RPMI8226 (cell line): Measurements from ENCODE around the gene HTRA1.

Experiments used
- DNase-seq: peaks from one replicate; pipeline ENCODE4 v3.0.0-alpha.2; 2015

Gene HTRA1

DNA sequence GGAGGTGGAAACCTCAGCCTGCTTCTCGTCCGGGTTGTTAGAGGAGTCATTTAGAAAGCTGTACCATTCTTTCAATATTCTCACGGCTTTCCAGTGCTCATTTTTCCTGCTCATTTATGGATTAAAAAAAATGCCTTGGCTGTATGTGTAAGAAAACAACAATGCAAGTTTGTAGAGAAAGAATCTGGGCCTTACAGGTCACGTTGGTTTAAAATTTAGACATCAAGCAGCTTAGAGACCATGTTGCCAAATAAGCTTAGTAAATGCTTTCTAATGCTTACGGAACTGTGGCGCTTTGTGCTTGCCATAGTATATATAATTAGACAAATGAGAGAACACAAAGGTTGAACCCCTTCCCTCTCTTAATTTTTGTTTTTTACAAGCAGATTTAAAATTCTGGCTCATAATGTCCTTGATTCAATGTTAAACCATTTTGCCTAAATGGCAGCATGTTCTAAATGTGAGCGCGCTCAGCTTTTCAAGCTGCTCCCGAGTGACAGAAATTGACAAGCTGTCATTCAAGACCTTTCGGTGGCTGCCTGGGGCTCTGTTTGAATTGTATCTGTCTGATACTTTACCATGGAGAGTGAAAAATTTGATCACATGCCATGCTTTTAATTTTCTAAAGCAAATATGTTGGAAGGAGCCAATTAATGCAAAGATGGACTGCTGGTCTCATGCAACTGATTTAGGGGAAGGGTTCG is 5.8 kb upstream of the HTRA1 start:
- DNase-seq: no peak

DNA sequence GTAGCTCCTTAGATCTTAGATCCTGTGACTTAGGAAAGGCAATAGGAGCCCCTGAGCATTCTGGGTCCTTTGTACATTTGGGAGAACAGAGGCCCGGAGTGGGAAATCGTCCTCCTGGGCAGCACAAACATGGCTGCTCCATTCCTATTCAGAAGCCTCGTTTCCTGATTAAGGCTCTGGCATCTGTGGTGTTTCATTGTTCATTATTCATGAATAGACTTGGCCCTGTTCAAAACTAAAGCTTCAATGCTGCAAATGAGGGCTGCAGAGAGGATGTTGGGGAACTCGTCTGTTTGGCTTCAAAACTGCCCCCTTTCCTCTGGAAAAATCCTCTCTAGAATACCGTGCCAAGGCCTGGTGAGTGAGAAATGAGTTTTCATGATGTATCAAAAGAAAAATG is 3.4 kb upstream of the HTRA1 start:
- no peak for DNase-seq

DNA sequence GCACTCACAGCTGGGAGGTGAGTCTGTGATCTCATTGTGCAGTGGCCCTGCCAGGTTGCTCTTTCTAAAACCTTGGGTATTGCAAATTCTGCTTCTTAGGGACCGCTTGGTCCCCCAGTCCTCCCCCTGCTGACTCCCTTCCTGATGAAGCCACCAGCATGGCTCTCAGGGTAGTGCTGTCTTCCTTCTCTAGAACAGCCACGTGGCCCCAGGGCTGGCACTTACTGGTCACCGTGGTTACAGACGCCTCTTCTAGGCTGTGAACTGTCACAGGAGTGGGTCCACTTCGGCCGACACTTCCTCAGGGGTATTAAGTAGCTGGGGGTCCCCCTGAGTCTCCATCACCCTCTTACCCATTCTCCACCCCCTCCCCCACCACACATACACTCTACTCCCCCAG is 2.7 kb upstream of the HTRA1 start:
- DNase-seq: no peak

DNA sequence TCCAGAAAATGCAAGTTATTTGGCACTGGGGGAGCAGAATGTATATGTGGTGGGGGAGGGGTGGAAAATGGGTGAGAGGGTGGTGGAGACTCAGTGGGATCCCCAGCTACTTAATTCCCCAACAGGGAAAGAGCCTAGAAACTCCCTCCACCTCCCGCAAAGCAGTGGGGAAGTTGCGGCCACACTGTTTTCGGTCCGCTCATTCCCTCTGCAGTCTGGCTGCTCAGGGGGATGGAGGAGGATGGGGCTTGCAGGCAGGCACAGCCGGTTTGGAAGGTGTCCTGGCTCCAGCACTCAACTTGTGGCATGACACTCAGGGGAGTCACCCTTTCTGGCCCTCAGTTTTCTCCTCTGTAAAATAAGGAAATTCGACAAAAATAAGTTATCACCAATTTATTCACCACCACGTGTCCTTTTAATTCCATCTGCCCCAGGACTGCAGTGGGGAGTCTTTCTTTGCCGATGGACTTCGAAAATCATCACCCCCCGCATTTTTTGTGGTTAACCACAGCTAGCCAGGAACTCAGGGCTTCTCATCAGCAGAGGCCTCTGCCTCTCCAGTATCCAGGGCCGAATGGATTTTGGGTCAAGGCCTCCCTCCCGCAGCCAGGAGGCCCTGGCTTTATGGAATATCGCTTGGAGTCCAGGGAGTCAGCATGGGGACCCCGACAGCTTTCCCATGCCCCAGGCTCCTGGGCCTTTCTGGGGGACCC is 1.6 kb upstream of the HTRA1 start:
- DNase-seq: no peak

DNA sequence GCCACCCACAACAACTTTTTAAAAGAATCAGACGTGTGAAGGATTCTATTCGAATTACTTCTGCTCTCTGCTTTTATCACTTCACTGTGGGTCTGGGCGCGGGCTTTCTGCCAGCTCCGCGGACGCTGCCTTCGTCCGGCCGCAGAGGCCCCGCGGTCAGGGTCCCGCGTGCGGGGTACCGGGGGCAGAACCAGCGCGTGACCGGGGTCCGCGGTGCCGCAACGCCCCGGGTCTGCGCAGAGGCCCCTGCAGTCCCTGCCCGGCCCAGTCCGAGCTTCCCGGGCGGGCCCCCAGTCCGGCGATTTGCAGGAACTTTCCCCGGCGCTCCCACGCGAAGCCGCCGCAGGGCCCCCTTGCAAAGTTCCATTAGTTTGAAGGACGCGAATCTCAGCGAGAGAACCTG is 461 bp upstream of the HTRA1 start:
- no peak for DNase-seq

DNA sequence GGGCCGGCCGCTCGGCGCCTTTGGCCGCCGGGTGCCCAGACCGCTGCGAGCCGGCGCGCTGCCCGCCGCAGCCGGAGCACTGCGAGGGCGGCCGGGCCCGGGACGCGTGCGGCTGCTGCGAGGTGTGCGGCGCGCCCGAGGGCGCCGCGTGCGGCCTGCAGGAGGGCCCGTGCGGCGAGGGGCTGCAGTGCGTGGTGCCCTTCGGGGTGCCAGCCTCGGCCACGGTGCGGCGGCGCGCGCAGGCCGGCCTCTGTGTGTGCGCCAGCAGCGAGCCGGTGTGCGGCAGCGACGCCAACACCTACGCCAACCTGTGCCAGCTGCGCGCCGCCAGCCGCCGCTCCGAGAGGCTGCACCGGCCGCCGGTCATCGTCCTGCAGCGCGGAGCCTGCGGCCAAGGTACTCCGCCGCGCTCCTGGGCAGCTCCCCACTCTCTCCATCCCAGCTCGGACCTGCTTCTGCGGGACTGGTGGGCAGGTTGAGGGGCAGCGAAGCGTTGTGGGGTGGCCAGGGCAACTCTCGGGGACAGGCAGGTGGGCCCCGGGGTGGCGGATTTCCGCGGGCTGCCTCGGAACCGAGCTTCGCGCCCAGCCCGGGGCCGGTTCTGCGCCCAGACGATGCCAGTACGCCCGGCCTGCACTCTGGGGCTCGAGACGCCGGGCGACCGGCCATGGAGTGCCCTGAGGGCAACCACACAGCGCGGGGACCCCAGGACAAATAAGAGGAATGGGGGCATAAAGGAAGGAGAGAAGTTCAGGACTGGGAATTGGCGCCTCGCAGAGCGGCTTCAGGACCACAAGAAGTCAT is 578 bp downstream of the HTRA1 start:
- no peak for DNase-seq

DNA sequence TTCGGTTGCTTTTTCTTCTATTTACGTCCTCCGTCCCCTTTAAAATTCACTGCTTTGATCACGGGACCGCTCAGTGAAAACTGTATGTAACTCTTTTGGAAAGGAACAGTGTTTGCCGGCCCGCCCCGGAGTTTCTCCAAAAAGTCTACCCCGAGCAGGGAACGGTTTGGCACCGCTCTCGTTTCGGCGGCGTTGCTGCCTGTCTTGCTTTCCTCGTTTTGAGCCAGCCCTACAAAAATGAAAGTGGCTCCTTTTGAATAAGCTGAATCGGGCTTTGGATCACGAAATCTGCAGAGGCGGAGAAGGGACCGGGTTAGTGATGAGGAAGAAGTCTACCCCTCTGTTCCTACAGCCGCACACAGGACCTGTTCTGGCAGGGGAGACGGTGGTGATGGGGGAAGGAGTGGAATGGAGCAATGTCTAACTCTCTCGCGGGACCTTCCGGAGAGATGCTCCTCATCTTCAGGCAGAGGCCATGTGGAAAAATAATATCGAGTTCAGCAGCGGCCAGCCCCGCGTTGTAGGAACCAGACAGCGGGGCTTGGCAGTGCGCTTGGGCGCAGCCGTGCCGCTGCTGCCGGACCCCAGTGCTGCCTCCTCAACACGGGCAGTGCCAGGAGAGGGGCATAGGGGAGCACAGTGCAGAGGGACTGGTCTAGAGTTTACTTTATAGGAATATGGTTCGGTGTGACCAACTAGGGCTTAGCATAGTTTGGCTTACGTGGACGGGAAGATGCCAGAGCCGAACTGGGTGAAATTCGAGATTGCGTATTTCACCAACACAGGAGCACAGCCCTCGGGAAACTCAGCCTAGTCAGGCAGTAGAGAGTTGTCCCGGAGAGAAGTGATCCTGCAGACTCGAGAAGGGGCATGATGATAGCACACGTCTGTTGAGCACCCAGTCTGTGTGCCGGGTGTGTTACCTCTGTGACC is 1.4 kb downstream of the HTRA1 start:
- DNase-seq: no peak

DNA sequence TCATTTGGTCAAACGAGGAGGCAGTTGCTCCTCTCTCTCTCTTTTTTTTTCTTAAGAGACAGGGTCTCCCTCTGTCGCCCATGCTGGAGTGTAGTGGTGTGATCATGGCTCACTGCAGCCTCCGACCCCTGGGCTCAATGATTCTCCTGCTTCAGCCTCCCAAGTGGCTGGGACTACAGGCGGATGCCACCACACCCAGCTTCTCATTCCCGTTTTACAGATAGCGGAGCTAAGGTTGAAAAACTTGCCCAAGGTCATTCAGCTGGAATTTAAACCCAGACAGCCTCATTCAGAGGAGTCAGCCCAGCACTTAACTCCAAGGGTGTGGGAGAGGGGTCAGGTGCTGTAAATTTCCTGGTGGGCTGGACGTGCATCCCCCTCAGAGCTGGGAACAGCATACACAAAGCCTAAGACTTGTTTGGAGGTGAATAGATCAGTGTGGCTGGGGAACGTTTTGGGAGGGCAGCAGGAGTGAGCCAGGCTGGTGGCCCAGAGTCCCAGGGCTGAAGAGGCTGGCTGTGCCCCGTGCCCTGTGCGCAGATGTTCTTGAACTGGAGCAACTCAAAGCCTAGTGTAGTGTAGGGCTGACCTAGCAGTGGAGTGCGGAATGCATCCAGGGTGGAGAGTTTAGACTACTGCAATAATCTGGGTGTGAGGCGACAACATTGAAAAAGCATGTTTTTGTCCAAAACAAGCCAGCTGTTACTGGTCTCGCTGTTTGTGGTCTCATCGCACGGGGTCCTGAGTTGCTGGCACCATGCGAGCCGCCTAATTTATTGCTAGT is 2.3 kb downstream of the HTRA1 start:
- no peak for DNase-seq

DNA sequence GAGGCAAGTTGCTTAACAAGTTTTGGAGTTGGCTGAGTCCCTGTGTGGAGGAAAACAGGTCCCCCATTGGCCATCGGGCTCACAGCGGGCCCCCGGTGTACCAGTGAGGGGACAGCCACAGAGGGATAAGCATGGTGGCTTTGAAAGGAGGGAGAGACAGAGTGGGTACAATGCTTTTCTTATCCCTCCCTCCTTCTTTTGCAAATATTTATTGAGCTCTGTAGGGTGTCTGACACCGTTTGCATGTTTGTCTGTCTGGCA is 2.8 kb downstream of the HTRA1 start:
- no peak for DNase-seq

DNA sequence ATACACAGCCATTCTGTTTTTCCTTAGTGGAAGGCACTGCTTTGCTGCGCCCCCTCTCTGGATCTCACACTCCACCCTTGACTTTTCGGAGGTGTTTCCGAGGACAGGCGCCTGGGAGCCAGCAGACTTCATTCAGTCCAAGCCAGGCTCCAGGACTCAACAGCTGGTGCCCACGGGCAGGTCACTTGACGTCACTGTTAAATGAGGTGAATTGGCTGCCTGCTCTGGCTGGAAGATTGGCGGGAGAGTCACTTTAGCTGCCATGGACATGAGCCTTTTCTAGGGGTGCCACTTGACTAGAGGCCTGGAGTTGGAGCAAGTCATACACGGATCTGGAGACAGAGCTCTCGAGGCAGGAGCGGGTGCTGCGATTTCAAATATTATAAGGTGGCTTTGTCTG is 3.2 kb downstream of the HTRA1 start:
- no peak for DNase-seq

DNA sequence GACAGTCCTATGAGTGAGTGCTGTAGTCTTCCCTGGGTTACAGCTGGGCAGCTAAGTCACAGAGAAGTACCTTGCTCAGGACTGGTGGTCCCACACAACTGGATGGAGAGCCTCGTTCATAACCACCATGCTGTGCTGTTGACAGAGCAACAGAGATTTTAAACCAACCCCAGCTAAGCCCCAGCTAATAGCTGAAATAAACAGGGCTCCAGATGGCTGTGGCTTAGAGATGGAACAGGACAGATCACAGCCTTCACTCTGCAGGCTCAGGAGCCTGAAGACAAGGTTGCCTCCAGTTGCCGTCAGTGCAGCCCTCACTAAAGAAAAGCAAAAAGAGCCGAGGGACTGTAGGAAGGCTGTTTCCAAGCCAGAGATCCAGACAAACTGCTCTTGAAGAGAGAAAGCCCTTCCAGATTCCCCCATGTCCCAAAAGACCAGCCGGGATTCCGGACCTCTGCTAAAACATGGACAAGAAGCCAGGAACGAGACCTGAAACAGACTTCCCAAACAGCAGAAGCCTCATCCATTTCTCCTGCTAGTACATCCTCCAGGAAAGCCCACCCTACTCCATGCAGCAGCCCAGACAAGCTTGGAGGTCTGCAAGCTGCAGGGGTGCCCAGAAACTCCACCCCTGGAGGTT is 4.2 kb downstream of the HTRA1 start:
- DNase-seq: no peak

DNA sequence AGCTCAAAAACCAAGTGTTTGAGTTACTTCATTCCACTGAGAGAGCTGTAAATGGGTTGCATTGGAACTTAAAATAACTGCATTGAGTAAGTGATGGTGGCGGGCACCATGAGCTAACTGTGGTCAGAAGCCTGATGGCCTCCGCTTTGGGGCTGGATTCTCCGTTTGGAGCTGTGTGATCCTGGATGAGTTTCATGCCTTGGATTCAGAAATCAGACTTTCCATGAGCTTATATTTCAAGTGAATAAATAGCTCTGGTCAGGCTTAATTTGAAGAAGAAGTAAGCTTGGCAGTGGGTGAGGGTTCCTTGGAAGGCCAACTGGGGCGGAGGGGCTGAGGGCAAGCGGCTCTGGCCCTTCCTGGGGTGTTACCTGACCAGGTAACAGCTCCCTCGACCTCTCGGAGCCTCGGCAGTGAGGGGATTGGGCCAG is 5.6 kb downstream of the HTRA1 start:
- no peak for DNase-seq

DNA sequence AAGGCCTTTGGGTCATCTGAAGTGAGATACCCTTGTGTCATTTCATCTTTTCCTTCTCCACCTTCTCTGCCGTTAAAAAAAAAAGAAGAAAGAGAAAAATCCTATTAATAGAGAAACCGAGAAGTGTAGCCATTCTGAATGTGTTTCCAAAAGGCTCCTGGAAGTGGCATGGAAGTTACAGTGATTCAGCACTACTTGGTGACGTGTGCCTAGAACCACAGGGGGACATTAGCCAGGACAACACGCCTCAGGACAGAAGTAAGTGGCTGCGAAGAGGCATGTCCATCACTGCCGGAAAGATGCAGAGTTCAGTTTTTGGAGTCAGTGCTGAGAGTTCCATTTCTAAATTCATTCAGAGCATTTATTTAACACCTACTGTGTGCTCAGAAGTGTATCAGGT is 6.3 kb downstream of the HTRA1 start:
- no peak for DNase-seq

DNA sequence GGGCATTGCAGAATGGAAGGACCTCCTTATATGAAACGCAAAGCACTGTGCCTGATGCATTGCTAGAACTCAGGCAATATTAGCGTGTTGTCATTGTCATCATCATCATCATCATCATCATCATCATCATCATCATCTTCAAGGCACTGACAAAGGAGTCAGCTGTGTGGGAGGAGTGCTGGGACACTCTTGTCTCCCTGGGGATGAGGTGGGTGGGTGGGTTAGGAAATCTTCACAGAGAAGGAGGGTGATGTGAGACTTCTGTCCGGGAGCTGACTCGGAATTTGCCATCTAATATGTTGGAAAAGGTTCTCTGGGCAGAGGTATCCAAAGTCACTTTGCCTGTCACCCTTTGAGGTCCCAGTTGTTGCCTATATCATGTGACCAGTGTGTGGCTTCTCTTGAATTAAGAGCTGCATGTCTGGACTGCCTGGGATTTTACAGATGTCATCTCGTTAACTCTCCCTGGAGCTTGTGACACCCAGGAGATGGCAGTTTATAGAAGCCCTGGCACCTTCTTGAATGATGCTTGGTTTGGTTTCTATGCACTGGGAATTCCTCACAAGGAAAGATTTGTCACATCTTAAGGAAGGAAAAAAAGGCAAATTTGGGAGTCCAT is 7.1 kb downstream of the HTRA1 start:
- no peak for DNase-seq

DNA sequence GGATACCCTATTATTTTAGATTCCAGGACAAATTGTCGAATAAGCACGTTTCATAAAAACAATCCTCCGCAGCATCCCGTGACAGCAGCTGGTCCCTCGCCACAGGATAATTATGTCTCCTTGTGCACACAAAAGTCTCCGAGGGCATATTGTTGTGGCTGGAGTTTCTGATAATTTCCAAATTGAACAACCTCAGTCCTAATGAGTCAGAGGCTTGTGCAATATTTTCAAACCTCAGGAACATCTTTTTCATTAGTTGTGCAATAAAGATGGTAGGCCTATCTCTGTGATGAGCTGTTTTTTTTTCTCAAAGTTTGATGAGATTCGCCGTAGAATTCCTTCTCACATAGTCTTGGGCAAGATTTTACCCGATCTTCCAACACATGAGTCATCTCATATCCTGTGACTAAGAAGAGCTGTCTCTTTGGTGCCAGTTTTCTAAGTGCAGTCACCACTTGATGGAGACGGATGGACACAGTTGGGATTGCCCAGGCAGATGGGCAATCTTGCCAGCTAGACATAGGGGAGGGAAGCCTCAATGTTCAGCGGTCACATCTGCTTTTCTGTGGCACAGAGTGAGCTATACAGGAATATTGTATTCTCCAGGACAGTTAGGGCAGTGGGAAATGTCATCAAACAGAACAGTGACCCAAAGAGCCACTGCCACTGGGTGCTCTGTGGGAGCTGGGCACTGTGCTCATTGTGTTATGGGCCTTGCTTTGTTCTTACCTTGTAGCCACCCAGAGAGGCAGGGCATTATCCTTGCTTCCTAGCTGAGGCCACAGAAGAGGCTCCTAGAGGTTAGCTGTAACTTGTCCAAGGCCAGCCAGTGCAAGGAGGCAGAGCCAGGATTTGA is 7.8 kb downstream of the HTRA1 start:
- no peak for DNase-seq

DNA sequence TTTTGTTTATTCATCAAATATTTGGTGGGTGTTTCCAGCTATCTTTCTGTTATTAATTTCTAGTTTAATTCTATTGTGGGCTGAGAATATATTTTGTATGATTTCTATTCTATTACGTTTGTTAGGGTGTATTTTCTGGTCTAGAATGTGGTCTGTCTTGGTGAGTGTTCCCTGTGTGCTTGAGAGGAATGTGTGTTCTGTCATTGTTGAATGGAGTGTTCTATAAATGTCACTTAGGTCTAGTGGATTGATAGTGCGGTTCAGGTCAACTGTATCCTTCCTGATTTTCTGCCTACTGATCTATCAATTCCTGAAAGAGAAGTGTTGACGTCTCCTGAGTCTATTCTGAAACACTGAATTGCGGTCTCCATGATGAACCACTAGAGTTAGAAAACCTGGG is 8.5 kb downstream of the HTRA1 start:
- no peak for DNase-seq

DNA sequence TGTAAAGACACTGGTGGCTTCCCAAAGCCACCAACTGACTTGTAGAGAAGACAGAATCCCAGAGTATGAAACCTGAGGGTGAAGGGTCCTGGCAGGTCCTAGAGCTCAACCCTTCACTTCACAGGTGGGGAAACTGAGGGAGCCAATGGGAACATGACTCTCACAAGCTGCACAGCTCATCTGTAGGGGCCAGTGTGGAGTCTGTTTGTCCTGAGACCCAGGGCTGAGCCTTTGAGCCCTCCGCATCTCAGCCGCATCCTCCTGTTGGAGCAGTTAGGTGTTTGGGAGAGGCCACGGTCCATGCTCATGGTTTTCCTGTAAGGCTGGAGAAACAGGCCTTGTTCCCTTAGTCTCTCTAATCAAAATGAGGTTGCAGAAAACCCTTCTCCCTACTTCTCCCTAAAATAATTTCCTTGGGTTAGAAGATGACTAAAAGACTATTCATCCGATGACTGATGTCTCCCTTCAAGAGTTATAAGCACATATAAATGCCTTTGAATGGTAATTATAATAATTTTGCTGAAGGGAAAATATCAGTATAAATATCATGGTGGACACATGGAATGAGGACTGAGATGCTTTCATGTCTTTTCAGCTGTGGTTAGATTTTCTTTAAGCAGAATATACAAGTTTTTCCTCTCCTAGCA is 10.3 kb downstream of the HTRA1 start:
- DNase-seq: no peak

DNA sequence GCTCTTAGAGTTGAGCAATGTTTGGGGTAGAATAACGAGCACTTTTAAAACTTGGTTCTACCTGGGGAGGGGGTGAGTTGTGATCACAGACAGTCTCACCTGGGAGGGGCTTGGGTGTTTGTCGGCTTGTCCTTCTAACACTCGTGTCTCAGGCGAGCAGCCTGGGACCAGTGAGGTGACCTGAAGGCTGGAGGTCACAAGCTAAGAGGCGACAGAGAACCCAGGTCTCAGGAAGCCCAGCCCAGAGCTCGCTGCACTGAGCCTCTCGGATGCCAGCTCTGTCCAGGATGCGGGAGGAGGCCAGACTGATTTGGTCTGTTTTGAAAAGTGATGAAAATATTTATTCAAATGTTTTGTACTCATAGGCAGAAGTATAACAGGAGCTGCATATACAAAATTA is 11.8 kb downstream of the HTRA1 start:
- no peak for DNase-seq

DNA sequence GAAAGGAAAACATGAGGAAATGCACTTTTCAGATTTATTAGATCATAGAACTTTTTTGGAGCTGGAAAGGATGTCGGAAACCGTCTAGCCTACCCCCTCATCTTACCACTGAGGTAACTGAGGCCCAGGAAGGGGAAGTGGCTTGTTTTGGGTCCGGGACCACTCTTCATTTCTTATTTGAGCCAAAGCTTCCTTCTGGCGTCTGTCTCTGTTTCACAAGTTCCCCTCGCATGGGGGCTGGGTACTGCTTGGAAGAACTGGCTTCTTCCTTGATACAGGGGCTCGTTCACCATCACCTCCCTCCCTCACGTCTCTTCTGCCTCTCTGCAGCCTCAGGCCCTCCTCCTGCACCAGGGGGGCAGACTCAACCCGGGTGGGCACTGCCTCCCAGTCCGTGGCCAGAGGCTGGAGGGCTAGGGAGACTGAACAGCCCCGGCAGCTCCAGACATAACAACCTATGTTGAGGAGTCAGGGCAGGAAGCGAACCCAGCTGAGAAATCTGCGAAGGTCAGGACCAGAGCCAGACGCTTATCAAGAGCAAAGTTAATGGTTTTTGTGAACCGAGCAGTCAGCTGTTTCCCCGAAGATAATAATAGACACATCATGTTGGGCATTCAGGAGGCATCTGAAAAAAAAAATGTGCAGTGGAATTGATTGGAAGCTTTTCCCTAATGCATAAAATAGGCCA is 12.9 kb downstream of the HTRA1 start:
- no peak for DNase-seq
